Head of caudate nucleus (tissue), 42 donors: ENCODE data around the gene SPDL1.

Source experiments
- DNase-seq, 42 donors: peaks; one replicate each; pipeline versions ENCODE4 v3.0.0 to v3.0.0-alpha.2; 2020 to 2021; ENCODE audit warnings: mixed read lengths in 7 of 42
- intact Hi-C: fragments of 100-400 bp; cut with DNase I; formaldehyde crosslinking; loops from one replicate; pipeline ENCODE4 v1.15.0; 2022

SPDL1 gene

GRCh38 chr5:169652057-169652456 is 68.5 kb downstream of the SPDL1 start:
- DNase-seq: peak in 12 of 42 donors; percentile 10 to 51 (median 20)
- intact Hi-C loops: no loop called here

- intact Hi-C loops: no loop called here
- DNase-seq: no peak
Measured at GRCh38 chr5:169653091-169653490, 69.5 kb downstream of the SPDL1 start.
